HG02973 (cell line): ENCODE data around the gene HTR2A.

Experiments used
- ATAC-seq: cut with Tn5 transposase; IDR thresholded peaks from one replicate; pipeline ENCODE4 v1.9.1; 2021; ENCODE audit warnings: moderate library complexity; ENCODE audit not compliant: unreplicated experiment

Gene HTR2A

DNA sequence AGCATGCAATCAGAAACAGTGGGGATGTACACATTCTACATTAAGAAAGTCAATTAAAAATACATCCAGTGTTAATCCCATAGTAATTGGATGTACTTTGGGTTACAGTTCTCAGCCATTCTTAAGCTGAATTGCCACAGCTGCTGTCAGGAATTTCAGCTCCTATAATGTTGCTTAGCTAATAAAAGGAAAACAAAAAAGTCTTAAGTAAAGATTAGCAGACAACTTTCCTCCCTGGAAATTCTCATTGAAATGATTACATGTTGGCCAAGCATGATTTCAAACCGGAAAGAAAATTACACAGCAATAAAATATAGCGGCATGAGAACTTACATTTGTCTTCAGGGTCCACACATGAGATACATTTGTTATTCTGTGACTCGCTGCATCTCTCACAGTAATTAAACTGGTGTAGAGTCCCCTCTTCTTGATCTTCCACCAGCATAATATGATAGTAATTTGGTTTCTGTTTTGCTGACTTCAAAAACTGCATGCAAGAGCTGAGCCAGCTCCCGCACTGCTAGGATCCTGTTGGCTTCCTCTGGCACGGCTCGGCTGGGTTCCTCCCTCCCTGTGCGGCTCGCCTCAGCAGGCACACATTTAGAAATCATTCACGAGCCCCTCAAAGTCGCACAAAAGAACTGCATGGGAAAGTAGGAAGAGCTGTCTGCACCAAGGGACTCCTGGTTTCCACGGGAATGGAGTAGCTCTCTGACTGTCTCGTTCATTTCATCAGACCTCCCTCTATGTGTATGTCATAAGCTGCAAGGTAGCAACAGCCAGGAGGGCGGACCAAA lies at the start of gene HTR2A:
TSS of gene HTR2A (minus strand) at position 713 of the 797 bp plus-strand sequence. CDS start 1,147 bp downstream, outside the sequence.
- ATAC-seq, result no peak

DNA sequence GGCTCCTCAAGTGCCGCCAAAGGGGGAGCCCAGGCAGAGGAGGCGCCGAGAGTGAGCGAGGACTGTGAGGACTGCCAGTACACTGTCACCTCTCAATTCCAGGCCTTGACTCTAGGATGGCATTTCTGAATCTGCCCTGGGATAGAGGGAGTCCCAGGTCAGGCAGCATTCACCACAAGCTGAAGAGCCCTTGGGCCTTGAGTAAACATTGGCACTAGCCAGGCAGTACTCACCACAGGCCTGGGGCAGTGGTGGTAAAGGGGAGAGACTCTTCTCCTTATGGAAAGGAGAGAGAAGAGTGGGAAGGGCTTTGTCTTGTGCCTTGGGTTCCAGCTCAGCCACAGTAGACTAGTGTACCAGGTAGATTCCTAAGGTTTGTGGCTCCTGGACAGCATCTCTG lies 39.7 kb upstream of the HTR2A start:
- no peak for ATAC-seq

DNA sequence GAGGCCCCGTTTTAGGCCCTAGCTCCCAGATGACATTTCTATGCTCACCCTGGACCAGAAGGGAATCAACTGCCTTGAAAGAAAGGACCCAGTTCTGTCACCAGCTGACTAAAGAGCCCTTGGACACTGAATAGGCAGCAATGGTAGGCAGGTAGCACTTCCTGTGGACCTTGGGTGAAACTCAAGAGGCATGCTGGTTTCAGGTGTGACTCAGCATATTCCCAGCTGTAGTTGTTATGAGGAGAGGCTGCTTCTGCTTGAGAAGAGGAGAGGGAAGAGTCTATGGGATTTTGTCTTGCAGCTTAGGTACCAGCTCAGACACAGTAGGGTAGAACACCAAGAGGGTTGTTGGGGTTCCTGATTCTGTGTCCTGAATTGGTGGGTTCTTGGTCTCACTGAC lies 37.9 kb upstream of the HTR2A start:
- ATAC-seq, result no peak

DNA sequence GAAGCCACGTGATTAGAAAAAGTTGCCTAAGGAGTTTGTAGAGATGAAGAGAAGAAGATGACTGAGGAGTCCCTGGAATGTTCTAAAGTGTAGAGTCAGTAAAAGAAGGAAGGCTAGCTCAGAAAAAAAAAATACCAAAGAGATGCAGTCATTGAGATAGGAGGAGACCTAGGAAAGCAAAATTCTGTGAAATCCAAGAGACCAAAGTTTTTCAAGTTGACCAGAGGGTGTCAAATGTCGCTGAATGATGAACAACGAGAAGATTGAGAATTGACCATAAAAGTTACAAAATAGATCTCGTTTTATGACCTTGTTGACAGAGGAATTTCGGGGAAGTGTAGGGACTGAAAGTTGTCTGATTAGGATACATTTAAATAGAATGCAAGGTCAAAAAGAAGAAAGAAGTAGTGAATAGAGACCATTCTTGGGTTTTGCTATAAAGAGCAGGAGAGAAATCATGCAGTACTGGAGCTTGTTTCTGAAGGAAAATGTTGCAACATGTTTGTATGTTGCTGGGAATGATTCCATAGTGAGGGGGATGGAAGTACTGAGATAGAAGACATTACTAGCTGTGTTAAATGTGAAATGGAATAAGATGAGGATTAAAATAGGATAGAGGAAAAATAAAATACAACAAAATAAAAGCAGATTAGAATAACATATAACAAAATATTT lies 30.2 kb upstream of the HTR2A start:
- ATAC-seq, result no peak

DNA sequence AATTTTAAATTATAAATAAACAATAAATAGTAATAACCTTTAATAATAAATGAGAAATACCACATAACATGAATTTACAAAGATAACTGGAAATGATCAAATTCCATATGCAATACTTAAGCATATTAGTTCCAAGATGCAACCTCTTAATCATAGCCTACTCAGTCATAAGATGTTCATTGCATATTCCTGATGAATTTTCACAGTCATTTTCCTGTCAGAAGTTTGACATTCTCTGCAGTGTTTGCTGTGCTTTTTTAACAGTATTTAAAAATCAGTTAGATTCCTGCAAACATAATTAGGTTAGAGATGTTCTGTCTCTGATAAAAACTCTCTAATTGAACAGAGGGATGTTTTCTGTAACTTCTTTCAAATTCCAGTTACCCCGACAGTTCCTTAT lies 28.6 kb upstream of the HTR2A start:
- no peak for ATAC-seq

DNA sequence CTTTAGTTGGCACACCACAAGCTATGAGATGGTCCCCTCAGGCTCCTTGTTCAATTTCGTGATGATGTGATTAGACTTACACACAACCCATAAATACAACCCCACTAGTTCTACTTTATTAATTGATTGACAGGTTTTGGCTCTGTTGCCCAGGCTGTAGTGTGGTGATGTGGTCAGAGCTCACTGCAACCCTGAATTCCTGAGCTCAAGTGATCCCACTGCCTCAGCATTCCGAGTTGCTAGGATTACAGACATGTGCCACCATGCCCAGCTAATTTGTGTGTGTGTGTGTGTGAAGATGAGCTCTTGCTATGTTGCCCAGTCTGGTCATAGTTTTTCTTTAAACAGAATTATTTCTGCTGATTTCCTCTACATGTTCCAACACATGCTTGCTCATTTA lies 17.5 kb upstream of the HTR2A start:
- ATAC-seq, result no peak

DNA sequence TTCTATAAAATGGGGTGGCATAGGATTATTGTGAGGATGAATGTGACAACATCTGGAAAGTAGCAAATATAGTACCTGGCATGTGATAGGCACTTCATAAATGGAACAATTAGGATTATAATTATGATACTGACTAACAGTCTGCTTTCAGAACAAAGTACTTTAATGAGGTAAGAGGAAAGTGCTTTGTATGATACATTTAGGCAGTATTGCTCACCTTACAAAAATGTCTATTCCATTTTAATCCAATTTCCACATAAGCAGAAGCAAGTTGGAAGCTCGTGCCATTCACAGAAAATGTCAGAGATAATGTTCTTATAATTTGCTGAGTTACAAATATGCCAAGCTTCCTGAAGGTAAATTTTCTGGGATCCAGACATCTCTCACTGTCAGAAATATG lies 16.9 kb upstream of the HTR2A start:
- no peak for ATAC-seq

DNA sequence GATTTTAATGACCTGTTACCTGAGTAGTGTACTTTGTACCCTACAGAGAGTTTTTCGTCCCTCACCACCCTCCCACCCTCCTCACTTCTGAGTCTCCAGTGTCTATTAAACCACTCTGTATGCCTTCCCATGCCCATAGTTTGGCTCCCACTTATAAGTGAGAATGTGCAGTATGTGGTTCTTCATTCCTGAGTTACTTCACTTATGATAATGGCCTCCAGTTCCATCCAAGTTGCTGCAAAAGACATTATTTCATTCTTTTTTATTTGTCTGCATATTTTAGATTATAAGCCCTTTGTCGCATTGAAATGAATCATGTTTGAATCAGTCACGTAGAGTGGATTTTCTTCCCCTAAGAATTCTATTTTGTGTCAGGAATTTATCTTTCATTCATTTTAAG lies 12.2 kb upstream of the HTR2A start:
- ATAC-seq, result no peak

DNA sequence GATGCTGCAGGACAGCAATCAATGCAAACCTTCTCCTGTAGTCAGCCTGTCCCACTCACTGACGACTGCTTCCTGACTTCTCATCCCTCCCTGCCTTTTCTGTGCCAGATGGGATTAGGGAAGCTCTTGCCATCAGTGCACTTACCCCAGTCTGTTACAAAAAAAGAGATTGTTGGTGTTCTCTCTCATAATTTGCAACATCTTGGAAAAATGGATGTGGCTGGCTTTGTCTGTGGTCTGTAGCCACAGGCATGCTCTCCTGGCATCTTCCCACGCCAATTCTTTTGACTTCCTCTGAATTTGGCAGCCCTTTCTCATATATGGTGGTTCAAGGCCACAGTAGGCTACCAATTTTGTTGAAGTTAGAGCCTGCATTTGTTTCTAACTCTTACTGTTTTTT lies 11.6 kb upstream of the HTR2A start:
- no peak for ATAC-seq

DNA sequence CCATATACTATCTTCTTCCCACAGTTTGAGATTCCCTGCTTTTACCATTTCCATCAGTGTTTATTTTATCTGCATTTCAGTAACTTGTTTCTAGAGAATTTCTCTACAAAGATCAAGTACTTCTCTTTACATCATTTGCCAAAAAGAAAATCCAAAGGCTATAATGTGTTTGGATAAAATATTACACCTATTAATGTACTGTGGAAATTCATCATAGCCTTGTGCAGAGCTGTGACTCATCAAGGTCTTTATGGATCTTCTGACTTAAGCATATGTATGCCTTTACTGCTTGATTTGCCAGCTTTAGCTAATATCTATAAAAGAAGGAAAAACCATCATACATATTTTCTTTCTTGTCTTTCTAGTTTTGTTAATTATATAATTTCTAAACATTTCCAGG lies 9.6 kb upstream of the HTR2A start:
- no peak for ATAC-seq

DNA sequence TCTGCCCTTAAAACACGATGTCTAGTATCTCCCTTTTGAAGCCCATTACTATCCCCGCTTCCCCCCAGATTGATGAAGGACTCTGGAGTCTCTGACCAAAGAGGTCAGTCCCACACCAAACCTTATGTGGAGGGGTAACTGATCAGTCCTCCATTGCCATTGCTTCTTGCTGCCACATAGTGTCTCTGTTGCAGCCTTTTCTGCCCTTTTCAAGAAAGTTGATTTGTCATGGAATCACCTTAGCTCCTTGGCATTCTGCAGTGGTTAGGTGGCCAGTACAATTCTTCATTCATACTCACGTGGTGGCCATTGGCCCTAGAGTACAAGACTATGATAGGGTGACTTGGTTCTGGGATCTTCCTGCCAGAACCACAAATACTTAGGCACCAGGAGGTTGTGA lies 8.4 kb upstream of the HTR2A start:
- ATAC-seq, result no peak

DNA sequence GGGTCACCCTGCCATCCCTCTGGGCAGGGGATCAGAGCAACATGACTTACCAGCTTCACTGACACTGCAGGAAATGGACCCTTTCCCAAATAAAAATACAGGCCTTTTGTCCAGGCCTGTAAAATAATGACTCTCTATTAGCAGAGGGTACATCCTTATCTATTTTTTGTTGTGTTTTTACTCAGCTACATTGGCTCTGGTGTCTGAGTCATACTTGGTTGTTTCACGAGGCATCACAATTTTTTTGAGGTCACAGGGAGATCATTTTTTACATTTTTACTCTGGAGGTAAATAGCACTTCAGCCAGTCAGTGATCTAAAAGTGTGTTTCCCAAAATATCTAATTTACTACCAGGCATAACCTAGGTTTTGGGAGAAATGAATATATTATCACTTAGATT lies 6.9 kb upstream of the HTR2A start:
- ATAC-seq, result no peak

DNA sequence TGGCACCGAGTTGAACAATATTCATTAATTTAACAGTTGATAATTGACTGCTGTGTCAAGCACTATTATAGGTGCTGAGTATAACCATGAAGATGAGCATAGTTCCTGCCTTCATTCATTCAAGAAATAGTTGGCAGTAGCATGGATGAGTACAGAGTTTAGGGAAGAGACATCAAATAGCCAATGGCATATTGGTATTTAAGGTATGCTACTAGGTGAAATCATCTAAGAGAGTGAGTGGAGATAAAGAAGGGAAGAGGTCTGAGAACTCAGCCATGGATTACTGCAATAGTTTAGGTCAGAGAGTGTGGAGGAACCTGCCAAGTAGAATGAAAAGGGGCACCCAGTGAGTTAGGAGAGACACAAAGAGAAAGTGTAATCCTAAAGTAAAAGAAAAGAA lies 4.9 kb upstream of the HTR2A start:
- ATAC-seq, result no peak

DNA sequence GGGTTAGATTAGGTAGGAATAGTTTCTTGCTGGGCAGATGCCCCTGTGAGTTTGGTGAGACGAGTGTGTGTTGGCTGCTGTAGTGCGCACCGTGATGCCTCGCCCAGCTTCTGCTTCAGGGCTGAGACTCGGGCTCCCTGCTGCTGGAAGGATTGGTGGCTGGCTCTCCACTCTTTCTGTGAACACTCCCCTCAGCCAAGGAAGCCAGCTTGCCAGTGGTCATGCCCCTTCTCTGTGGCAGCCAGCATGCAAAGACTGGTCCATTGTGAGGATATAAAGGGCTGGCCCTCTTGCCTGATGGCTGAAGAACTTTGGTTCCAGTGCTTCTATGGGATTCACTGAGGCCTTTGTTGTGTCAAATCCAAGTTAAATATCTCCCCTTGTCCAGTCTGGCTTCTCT lies 2.9 kb upstream of the HTR2A start:
- ATAC-seq, result no peak

DNA sequence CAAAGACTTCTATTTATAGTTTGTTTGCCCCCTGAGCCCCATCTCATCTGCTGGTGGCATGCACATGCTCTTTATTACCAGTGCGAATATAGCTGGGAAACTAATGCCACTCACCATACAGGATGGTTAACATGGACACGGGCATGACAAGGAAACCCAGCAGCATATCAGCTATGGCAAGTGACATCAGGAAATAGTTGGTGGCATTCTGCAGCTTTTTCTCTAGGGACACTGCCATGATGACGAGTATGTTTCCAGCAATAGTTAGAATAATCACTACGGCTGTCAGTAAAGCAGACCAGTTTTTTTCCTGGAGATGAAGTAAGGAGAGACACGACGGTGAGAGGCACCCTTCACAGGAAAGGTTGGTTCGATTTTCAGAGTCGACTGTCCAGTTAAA lies 1.5 kb downstream of the HTR2A start:
- no peak for ATAC-seq

DNA sequence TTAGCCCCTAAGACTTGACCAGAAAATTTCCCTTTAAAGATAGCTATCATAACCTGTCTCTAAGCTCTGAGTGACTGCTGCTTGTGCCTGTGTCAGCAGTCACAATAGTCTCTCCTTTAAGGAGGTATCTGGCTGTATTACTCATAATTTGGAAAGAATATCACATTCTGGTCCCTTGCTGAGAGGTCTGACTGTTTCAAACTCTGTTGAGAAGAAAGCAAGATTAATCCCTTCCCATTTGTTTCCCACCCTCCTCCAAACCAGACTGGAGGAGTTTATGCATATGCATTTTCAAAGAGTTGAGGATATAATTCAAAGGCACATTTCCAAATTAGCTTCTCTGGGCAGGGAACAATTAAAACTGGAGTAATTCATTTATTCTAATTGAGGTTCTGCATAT lies 2.3 kb downstream of the HTR2A start:
- ATAC-seq, result no peak

DNA sequence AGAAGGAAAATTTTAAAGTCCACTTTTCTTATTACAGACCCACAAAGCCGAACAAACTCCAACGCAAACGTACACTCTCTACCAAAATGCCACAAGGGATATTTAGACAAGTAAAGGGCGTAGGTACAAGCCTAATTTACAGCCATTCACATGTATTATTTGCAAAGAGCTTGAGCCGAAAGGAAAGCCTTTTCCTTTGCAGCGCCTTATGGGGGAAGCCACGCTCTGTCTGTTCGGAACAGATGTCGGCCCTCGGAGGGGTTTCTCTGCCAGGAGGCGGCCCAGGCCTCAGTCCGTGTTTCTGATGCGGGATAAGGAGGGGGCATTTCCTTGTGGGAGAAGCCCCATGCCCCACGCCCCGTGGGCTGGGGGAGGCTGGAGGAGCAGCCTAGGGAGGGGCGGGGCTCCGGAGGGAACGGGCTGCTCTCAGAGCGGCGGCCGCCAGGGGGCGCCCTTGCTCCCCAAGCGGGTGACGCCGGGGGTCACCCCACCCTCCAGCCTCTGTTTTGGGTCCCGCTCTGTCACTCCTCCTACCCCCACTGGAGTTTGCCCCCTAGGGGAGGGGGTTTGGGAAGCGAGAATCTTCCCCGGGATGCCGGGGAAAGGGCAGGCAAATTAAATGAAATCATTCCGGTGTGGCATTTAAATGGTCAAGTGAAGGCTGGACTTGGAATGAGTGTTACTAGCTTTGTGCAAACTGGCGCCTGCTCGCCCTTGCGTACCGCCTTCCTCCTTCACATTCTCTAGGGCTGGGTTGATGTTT lies 2.9 kb downstream of the HTR2A start:
- ATAC-seq, result peak; percentile 89

DNA sequence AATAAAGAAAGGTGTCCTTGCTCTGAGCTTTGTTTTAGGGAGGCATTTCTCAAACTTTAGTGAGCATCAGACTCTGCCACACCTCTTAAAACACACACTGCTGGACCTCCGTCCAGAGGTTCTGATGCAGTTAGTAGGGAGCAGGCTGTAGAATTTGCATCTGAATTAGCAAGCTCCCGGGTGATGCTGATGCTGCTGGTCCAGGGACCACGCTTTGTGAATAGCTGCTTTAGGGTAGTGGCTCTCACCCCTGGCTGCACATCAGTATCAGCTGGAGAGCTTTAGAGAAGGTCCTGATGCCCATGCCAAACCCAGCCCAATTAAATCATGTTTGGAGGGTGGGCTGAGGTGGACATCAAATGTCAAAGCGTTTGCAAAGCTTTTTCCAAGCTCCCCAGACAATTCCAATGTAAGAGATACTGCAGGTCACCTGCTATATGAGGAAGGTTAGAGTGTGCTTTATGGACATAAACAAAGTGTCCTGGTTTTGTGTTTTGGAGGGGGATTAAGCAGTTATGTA lies 3.6 kb downstream of the HTR2A start:
- ATAC-seq, result no peak

DNA sequence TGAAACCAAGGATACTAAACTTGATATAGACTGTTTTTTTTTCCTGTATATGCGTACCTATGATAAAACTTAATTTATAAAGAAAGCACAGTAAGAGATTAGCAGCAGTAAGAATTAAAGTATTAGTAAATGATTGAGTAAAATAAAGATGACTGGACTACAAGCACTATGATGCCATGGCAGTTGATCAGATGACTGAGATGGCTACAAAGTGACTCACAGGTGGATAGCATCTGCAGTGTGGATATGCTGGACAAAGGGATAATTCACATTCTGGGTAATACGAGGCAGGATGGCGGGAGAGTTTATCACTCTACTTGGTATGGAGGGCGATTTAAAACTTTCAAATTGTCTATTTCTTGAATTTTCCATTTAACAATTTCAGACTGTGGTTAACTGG lies 11.8 kb downstream of the HTR2A start:
- no peak for ATAC-seq

DNA sequence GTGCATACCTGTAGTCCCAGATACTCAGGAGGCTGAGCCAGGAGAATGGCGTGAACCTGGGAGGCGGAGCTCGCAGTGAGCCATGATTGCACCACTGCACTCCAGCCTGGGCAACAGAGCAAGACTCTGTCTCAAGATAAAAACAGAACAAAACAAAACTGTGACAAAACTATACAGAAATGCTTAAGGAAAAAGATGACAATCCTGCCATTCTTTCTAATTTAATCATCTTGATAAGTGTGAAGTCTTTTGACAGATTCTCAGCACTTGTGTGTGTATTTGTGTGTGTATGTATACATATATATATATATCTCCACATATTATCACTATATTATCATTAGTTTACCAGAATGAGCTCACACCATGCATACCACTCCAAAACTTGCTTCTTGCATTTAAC lies 12.3 kb downstream of the HTR2A start:
- no peak for ATAC-seq

DNA sequence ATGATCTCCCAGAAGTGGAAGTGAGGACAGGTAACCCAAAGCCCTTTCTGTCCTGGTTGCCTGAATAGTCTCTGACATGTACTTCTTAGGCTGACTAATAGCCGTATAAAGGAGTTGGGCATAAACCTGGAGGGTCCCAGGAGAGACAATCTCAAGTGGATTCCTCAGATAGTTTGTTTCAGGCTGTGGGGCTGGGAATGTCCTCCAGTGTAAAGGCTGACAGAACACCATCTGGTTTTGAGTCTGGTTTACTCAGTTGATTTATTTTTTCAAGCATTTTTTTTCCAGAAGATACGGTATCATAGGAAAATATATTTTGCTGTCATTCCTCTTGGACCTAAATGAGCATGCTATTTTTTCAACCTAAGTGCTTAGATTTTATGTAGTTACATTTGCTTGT lies 15.2 kb downstream of the HTR2A start:
- no peak for ATAC-seq

DNA sequence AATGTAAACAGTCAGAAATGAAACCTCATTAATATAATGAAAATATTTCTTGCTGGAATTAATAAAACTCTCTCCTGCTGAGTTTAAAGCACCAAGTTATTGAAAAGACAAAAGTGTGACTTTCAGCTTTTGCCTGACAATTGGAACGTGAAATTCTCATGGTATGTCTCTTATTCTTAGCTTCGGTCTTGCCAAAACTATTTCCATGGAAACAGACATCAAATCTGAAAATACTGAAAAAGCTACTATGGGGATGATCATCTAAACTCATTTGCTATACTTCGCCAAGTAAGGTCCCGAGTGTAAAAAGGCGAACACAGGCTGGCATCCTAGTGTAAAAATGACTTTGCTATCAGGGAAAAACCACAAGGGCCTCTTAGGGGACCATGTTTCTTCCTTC lies 22.8 kb downstream of the HTR2A start:
- ATAC-seq, result no peak
